Neural cell (in vitro differentiated cells): ENCODE data around the gene AIFM1. TPM values are rescaled to one million over a fixed set of nuclear protein-coding genes. Genes with fewer than 3 reads are reported as not detected.

Experiments
- H2AFZ ChIP-seq: fragments of 200-600, 300-800 bp; sonication (generic), shearing (Covaris generic); 2 replicates; pipeline ENCODE4 v1.6.0; 2014; ENCODE audit warnings: low read depth, mild to moderate bottlenecking, antibody characterized with exemption, low read length, moderate library complexity
- H3F3A ChIP-seq: fragments of 200-600 bp; shearing (Covaris generic); 2 replicates; pipeline ENCODE4 v1.6.1; 2016; ENCODE audit warnings: mild to moderate bottlenecking, moderate library complexity, mixed read lengths, antibody characterized with exemption, low read length; ENCODE audit not compliant: insufficient read depth, poor library complexity, severe bottlenecking
- H3K27ac ChIP-seq: fragments of 200-600, 300-800 bp; sonication (generic), shearing (Covaris generic); 2 replicates; pipeline ENCODE4 v1.5.1; 2014; ENCODE audit warnings: mild to moderate bottlenecking, low read length, moderate library complexity
- H3K27me3 ChIP-seq: fragments of 300-800, 200-600 bp; sonication (generic), shearing (Covaris generic); 2 replicates; pipeline ENCODE4 v1.6.0; 2014; ENCODE audit warnings: mild to moderate bottlenecking, low read depth, low read length, moderate library complexity; ENCODE audit not compliant: insufficient read depth
- H3K36me3 ChIP-seq: fragments of 300-800, 200-600 bp; sonication (generic), shearing (Covaris generic); 2 replicates; pipeline ENCODE4 v1.5.1; 2014; ENCODE audit warnings: mild to moderate bottlenecking, antibody characterized with exemption, low read length, moderate library complexity; ENCODE audit not compliant: insufficient read depth
- H3K4me2 ChIP-seq: fragments of 300-800, 200-600 bp; sonication (generic), shearing (Covaris generic); 2 replicates; pipeline ENCODE4 v1.6.0; 2014; ENCODE audit warnings: mild to moderate bottlenecking, low read length
- H3K4me3 ChIP-seq: fragments of 300-800, 200-600 bp; sonication (generic), shearing (Covaris generic); 2 replicates; pipeline ENCODE4 v1.5.1; 2014; ENCODE audit warnings: mild to moderate bottlenecking, low read length, moderate library complexity
- H3K79me2 ChIP-seq: fragments of 200-600 bp; shearing (Covaris generic); replicated peaks from 2 replicates; pipeline ENCODE4 v1.6.0; 2014; ENCODE audit warnings: mild to moderate bottlenecking, low read length, moderate library complexity; ENCODE audit not compliant: insufficient read depth
- H3K9ac ChIP-seq: fragments of 300-800, 200-600 bp; sonication (generic), shearing (Covaris generic); 2 replicates; pipeline ENCODE4 v1.6.1; 2016; ENCODE audit warnings: mild to moderate bottlenecking, low read length, mixed read lengths
- H3K9me2 ChIP-seq: fragments of 200-600 bp; shearing (Covaris generic); 2 replicates; pipeline ENCODE4 v1.6.1; 2016; ENCODE audit warnings: mild to moderate bottlenecking, low read length, mixed read lengths; ENCODE audit not compliant: insufficient read depth
- H3K9me3 ChIP-seq: fragments of 200-600, 300-800 bp; sonication (generic), shearing (Covaris generic); 2 replicates; pipeline ENCODE4 v1.6.1; 2016; ENCODE audit warnings: mild to moderate bottlenecking, mixed run types, low read length, moderate library complexity, mixed read lengths
- H4K20me1 ChIP-seq: fragments of 200-600 bp; shearing (Covaris generic); 2 replicates; pipeline ENCODE4 v1.6.1; 2016; ENCODE audit warnings: mild to moderate bottlenecking, mixed run types; ENCODE audit not compliant: insufficient read depth
- CTCF ChIP-seq: fragments of 450-650 bp; IDR thresholded peaks from 2 replicates; pipeline ENCODE4 v1.5.1; 2014; ENCODE audit warnings: antibody characterized with exemption, mild to moderate bottlenecking, moderate library complexity; ENCODE audit not compliant: poor library complexity, severe bottlenecking
- EP300 ChIP-seq: fragments of 450-650 bp; conservative IDR thresholded peaks from 2 replicates; pipeline ENCODE4 v1.6.1; 2014; ENCODE audit warnings: antibody characterized with exemption, mild to moderate bottlenecking, moderate library complexity; ENCODE audit not compliant: poor library complexity, severe bottlenecking
- EZH2 ChIP-seq: fragments of 200-600, 300-800 bp; shearing (Covaris generic), sonication (generic); IDR thresholded peaks from 2 replicates; pipeline ENCODE4 v1.6.1; 2014; ENCODE audit warnings: antibody characterized with exemption, low read length, borderline replicate concordance, mild to moderate bottlenecking; ENCODE audit not compliant: insufficient read depth, poor library complexity, severe bottlenecking
- MXI1 ChIP-seq: fragments of 450-650 bp; conservative IDR thresholded peaks from 2 replicates; pipeline ENCODE4 v1.6.1; 2014; ENCODE audit warnings: antibody characterized with exemption, mild to moderate bottlenecking; ENCODE audit not compliant: poor library complexity, severe bottlenecking
- POLR2AphosphoS5 ChIP-seq: IDR thresholded peaks from 2 replicates; pipeline ENCODE4 v1.6.1; 2012
- RAD21 ChIP-seq: fragments of 450-650 bp; conservative IDR thresholded peaks from 2 replicates; pipeline ENCODE4 v1.6.1; 2014; ENCODE audit warnings: antibody characterized with exemption, mild to moderate bottlenecking, moderate library complexity
- REST ChIP-seq: IDR thresholded peaks from 2 replicates; pipeline ENCODE4 v1.6.1; 2012; ENCODE audit warnings: borderline replicate concordance
- SMC3 ChIP-seq: fragments of 450-650 bp; conservative IDR thresholded peaks from 2 replicates; pipeline ENCODE4 v1.6.1; 2014; ENCODE audit warnings: antibody characterized with exemption, mild to moderate bottlenecking, moderate library complexity; ENCODE audit not compliant: poor library complexity
- TAF1 ChIP-seq: IDR thresholded peaks from 2 replicates; pipeline ENCODE4 v1.6.1; 2012; ENCODE audit warnings: low read depth
- polyA plus RNA-seq: library from polyadenylated mRNA; depleted of rRNA; stranded (reverse); fragments of >200 nt; gene quantifications from 2 replicates; pipeline ENCODE4 v1.2.3, GENCODE V29; 2014

Gene AIFM1
- polyA plus RNA-seq, 1 donor from 2014 or later: 24.3 TPM

GRCh38 chrX:130196466-130196865, 30.8 kb upstream of the AIFM1 start:
- no peaks in the 10 kb centered on the region for H3F3A ChIP-seq
- H2AFZ ChIP-seq: no peak overlapping the region
- H3K9me2 ChIP-seq: no peaks in the 10 kb centered on the region
- H3K27ac ChIP-seq: peak overlapping the region; percentile 39
- H3K9ac ChIP-seq: no peak overlapping the region
- no peaks in the 10 kb centered on the region for H3K79me2 ChIP-seq
- no peak overlapping the region for H3K4me2 ChIP-seq
- H3K36me3 ChIP-seq: no peaks in the 10 kb centered on the region
- H3K4me3 ChIP-seq: no peak overlapping the region
- no peaks in the 10 kb centered on the region for H4K20me1 ChIP-seq
- TF ChIP-seq EZH2 (no peak), RAD21 (no peak), TAF1 (no peak), MXI1 (no peak), EP300 (peak; percentile 90), REST (no peak), POLR2AphosphoS5 (peak; percentile 63)
- no peaks in the 10 kb centered on the region for H3K27me3 ChIP-seq
- no peaks in the 10 kb centered on the region for H3K9me3 ChIP-seq

GRCh38 chrX:130190801-130191200, 25.2 kb upstream of the AIFM1 start:
- Histone ChIP-seq H4K20me1 (no peaks in the 10 kb centered on the region), H3K9me3 (no peaks in the 10 kb centered on the region), H3K9ac (no peak overlapping the region), H3K27me3 (no peaks in the 10 kb centered on the region), H2AFZ (no peak overlapping the region), H3K9me2 (no peaks in the 10 kb centered on the region), H3K27ac (no peak overlapping the region), H3K4me3 (no peak overlapping the region), H3K79me2 (no peaks in the 10 kb centered on the region), H3F3A (no peaks in the 10 kb centered on the region), H3K36me3 (no peaks in the 10 kb centered on the region), H3K4me2 (no peak overlapping the region)
- no peak for TF ChIP-seq POLR2AphosphoS5

GRCh38 chrX:130186651-130187050, 21.0 kb upstream of the AIFM1 start:
- H3K36me3 ChIP-seq: no peaks in the 10 kb centered on the region
- H3K4me3 ChIP-seq: no peak overlapping the region
- H2AFZ ChIP-seq: no peak overlapping the region
- H3K79me2 ChIP-seq: no peaks in the 10 kb centered on the region
- no peak overlapping the region for H3K27ac ChIP-seq
- no peaks in the 10 kb centered on the region for H3K9me2 ChIP-seq
- H3K4me2 ChIP-seq: no peak overlapping the region
- no peaks in the 10 kb centered on the region for H3K9me3 ChIP-seq
- H3F3A ChIP-seq: no peaks in the 10 kb centered on the region
- TF ChIP-seq MXI1 (no peak), RAD21 (no peak), SMC3 (no peak), REST (no peak), CTCF (no peak), EP300 (no peak), EZH2 (no peak), POLR2AphosphoS5 (no peak), TAF1 (no peak)
- H3K9ac ChIP-seq: no peak overlapping the region
- H3K27me3 ChIP-seq: no peaks in the 10 kb centered on the region
- H4K20me1 ChIP-seq: no peaks in the 10 kb centered on the region
